HCT116 (cell line): ENCODE results near the gene USP43. TPM values are rescaled to one million over a fixed set of nuclear protein-coding genes. Genes with fewer than 3 reads are reported as not detected.

Experiments used
- ATAC-seq: fragments of 200-7000 bp; cut with Tn5 transposase; 2 replicates; pipeline ENCODE4 v1.9.1; 2020; ENCODE audit warnings: mild to moderate bottlenecking, moderate library complexity
- BruUV-seq: library from RNA; stranded (reverse); fragments of 400-500 nt; replicated peaks from 2 replicates; lab custom pipeline; 2021; lab: Mats Ljungman, UMichigan
- CTCF ChIA-PET: fragments of 300-600 bp; sonication (Branson Sonifier 250); formaldehyde crosslinking; loops from one replicate; lab custom pipeline; 2021; ENCODE audit warnings: antibody characterized with exemption; lab: Charles Lee
- POLR2A ChIA-PET: fragments of 300-600, 350-600 bp; sonication (Branson Sonifier 250); formaldehyde crosslinking; loops from one replicate; lab custom pipeline; 2021; ENCODE audit warnings: antibody characterized with exemption; lab: Charles Lee
- RAD21 ChIA-PET, 2 experiments: fragments of 300-600 bp; sonication (Branson Sonifier 250); formaldehyde crosslinking; loops; one replicate each; lab custom pipeline; 2023; ENCODE audit warnings: low total read pairs in 2 of 2; ENCODE audit not compliant: uncharacterized antibody in 2 of 2, unreplicated experiment in 2 of 2, low non-redundant PET in 1 of 2; lab: Charles Lee
- DNase-seq: peaks from one replicate; pipeline ENCODE4 v3.0.0-alpha.2; 2010; ENCODE audit warnings: low read depth, low spot score
- H2AFZ ChIP-seq: fragments of 200-600 bp; shearing (Covaris generic), sonication (generic); 2 replicates; pipeline ENCODE4 v1.6.1; 2017; ENCODE audit warnings: low read depth, mixed run types, mixed read lengths, antibody characterized with exemption, low read length; ENCODE audit not compliant: poor library complexity, severe bottlenecking
- H3K27ac ChIP-seq: 2 replicates; pipeline ENCODE4 v1.5.1; 2012; ENCODE audit warnings: low read depth, low read length
- H3K27me3 ChIP-seq: fragments of 200-600 bp; sonication (generic); 2 replicates; pipeline ENCODE4 v1.6.1; 2016; ENCODE audit warnings: mixed run types, low read length, mixed read lengths; ENCODE audit not compliant: insufficient read depth
- H3K36me3 ChIP-seq, 2 experiments: fragments of 200-500 bp in 1 of 2; fragments of 200-600 bp in 1 of 2; sonication (Bioruptor generic) in 1 of 2; sonication (generic) in 1 of 2; 2 replicates each; pipeline versions ENCODE4 v1.5.1 to v1.6.1; 2014 to 2016; ENCODE audit warnings: low read length in 2 of 2, inconsistent platforms in 1 of 2, mixed read lengths in 1 of 2, mixed run types in 1 of 2; ENCODE audit not compliant: insufficient read depth in 2 of 2, control insufficient read depth in 1 of 2
- H3K4me1 ChIP-seq, 2 experiments: fragments of 200-600 bp in 1 of 2; sonication (generic) in 1 of 2; 2 replicates each; pipeline versions ENCODE4 v1.5.1 to v1.6.1; 2012 to 2017; ENCODE audit warnings: low read length in 2 of 2, inconsistent platforms in 1 of 2, mild to moderate bottlenecking in 1 of 2, mixed read lengths in 1 of 2, mixed run types in 1 of 2, moderate library complexity in 1 of 2; ENCODE audit not compliant: insufficient read depth in 2 of 2, control insufficient read depth in 1 of 2
- H3K4me2 ChIP-seq: fragments of 200-600 bp; sonication (generic); 2 replicates; pipeline ENCODE4 v1.6.1; 2017; ENCODE audit warnings: mixed run types, low read length, mixed read lengths
- H3K4me3 ChIP-seq, 2 experiments: fragments of 200-600 bp in 1 of 2; sonication (generic) in 1 of 2; replicated peaks in 1 of 2; 2 replicates each; pipeline ENCODE4 v1.5.1; 2011 to 2016; ENCODE audit warnings: low read length in 2 of 2, control low read depth in 1 of 2, low read depth in 1 of 2, mild to moderate bottlenecking in 1 of 2, mixed read lengths in 1 of 2, mixed run types in 1 of 2
- H3K79me2 ChIP-seq: fragments of 200-600 bp; sonication (generic); 2 replicates; pipeline ENCODE4 v1.6.1; 2017; ENCODE audit warnings: mild to moderate bottlenecking, mixed run types, low read length, moderate library complexity, mixed read lengths; ENCODE audit not compliant: insufficient read depth
- H3K9ac ChIP-seq: fragments of 200-600 bp; sonication (generic); 2 replicates; pipeline ENCODE4 v1.6.1; 2016; ENCODE audit warnings: low read length, mixed read lengths
- H3K9me2 ChIP-seq: fragments of 200-600 bp; sonication (generic), shearing (Covaris generic); 2 replicates; pipeline ENCODE4 v1.6.1; 2017; ENCODE audit warnings: mixed run types, mild to moderate bottlenecking, moderate library complexity; ENCODE audit not compliant: insufficient read depth
- H3K9me3 ChIP-seq, 2 experiments: fragments of 200-500 bp in 1 of 2; fragments of 200-600 bp in 1 of 2; sonication (Bioruptor generic) in 1 of 2; sonication (generic) in 1 of 2; 2 replicates each; pipeline ENCODE4 v1.6.1; 2014 to 2017; ENCODE audit warnings: low read length in 2 of 2, mixed read lengths in 2 of 2, inconsistent platforms in 1 of 2, low read depth in 1 of 2, mild to moderate bottlenecking in 1 of 2, mixed run types in 1 of 2, moderate library complexity in 1 of 2; ENCODE audit not compliant: control insufficient read depth in 1 of 2, insufficient read depth in 1 of 2
- H4K20me1 ChIP-seq: fragments of 200-600 bp; sonication (generic), shearing (Covaris generic); 2 replicates; pipeline ENCODE4 v1.6.1; 2017; ENCODE audit warnings: mixed run types, mild to moderate bottlenecking, moderate library complexity; ENCODE audit not compliant: insufficient read depth
- CTCF ChIP-seq, 3 experiments: fragments of 200-600 bp in 1 of 3; sonication (generic) in 1 of 3; IDR thresholded peaks in 2 of 3; conservative IDR thresholded peaks in 1 of 3; 2 replicates each; pipeline ENCODE4 v1.5.1; 2012 to 2017; ENCODE audit warnings: low read depth in 2 of 3, low read length in 2 of 3, antibody characterized with exemption in 1 of 3, borderline replicate concordance in 1 of 3, control low read depth in 1 of 3, mild to moderate bottlenecking in 1 of 3, mixed read lengths in 1 of 3, mixed run types in 1 of 3, moderate library complexity in 1 of 3; ENCODE audit not compliant: insufficient read depth in 1 of 3
- ELF1 ChIP-seq: IDR thresholded peaks from 2 replicates; pipeline ENCODE4 v1.6.1; 2012; ENCODE audit warnings: low read depth, borderline replicate concordance
- EZH2 ChIP-seq: fragments of 200-600 bp; sonication (generic); IDR thresholded peaks from 2 replicates; pipeline ENCODE4 v1.6.1; 2017; ENCODE audit warnings: antibody characterized with exemption, mixed run types
- EZH2phosphoT487 ChIP-seq: fragments of 200-600 bp; IDR thresholded peaks from 2 replicates; pipeline ENCODE4 v1.6.1; 2018; ENCODE audit warnings: antibody characterized with exemption, borderline replicate concordance
- FOSL1 ChIP-seq: IDR thresholded peaks from 2 replicates; pipeline ENCODE4 v1.6.1; 2012; ENCODE audit warnings: low read depth
- JUND ChIP-seq: IDR thresholded peaks from 2 replicates; pipeline ENCODE4 v1.6.1; 2012
- RAD21 ChIP-seq: IDR thresholded peaks from 2 replicates; pipeline ENCODE4 v1.6.1; 2012; ENCODE audit warnings: low read depth, mild to moderate bottlenecking
- SIN3A ChIP-seq: IDR thresholded peaks from 2 replicates; pipeline ENCODE4 v1.6.1; 2012; ENCODE audit warnings: low read depth
- SRF ChIP-seq: IDR thresholded peaks from 2 replicates; pipeline ENCODE4 v1.6.1; 2012; ENCODE audit warnings: low read depth
- TCF7L2 ChIP-seq: IDR thresholded peaks from 2 replicates; pipeline ENCODE4 v1.7.0; 2011; ENCODE audit warnings: borderline replicate concordance, inconsistent platforms; ENCODE audit not compliant: insufficient read depth, insufficient read length; ENCODE audit errors: extremely low read depth
- ZNF274 ChIP-seq: fragments of 200-500 bp; sonication (Bioruptor generic); IDR thresholded peaks from 2 replicates; pipeline ENCODE4 v1.6.1; 2014; ENCODE audit warnings: mild to moderate bottlenecking, low read depth, low read length, inconsistent platforms
- intact Hi-C: fragments of 100-400 bp; cut with micrococcal nuclease; formaldehyde crosslinking; loops from 2 replicates; pipeline ENCODE4 v1.10.0; 2022
- total RNA-seq: library from RNA; stranded (reverse); gene quantifications from one replicate; pipeline ENCODE4 v1.2.1, GENCODE V29; 2021; ENCODE audit not compliant: unreplicated experiment

Gene USP43
- total RNA-seq, 1 experiment from 2014 or later, result 8.0 TPM

- H3K79me2 ChIP-seq, result no peaks in the 10 kb centered on the region
- H2AFZ ChIP-seq, result no peak overlapping the region
- no peaks in the 10 kb centered on the region for H3K9me2 ChIP-seq
- H3K4me2 ChIP-seq, result no peak overlapping the region
- intact Hi-C loops, result no loop called here
- no peak for DNase-seq
- RAD21 ChIA-PET, result no interaction called here
- H4K20me1 ChIP-seq, result no peaks in the 10 kb centered on the region
- no peaks in the 10 kb centered on the region for H3K36me3 ChIP-seq
- H3K9me3 ChIP-seq, result peaks cover 6% of the 10 kb centered on the region in 2 experiments; a peak in 2 of 4 replicates
- H3K9ac ChIP-seq, result no peak overlapping the region
- TF ChIP-seq TCF7L2 (no peak), ZNF274 (no peak), SIN3A (no peak), SRF (no peak), RAD21 (no peak), JUND (no peak), FOSL1 (no peak), EZH2phosphoT487 (no peak)
- TF ChIP-seq, all 23 proteins: peak for 0
- BruUV-seq, result no TSS peak
- POLR2A ChIA-PET, result no interaction called here
- H3K4me3 ChIP-seq, result no peak overlapping the region
- CTCF ChIA-PET, result no interaction called here
- no peak for ATAC-seq
- no peak overlapping the region for H3K27ac ChIP-seq
- H3K27me3 ChIP-seq, result no peaks in the 10 kb centered on the region
- no peaks in the 10 kb centered on the region for H3K4me1 ChIP-seq
These were observed 22.4 kb upstream of the USP43 start for GRCh38 chr17:9622961-9623360.

- POLR2A ChIA-PET, result no interaction called here
- intact Hi-C loops, result no loop called here
- ATAC-seq, result peak; percentile 67
- Histone ChIP-seq H4K20me1 (no peaks in the 10 kb centered on the region), H3K4me3 (no peak overlapping the region), H3K27me3 (no peaks in the 10 kb centered on the region), H3K27ac (no peak overlapping the region), H3K9me2 (no peaks in the 10 kb centered on the region), H3K36me3 (no peaks in the 10 kb centered on the region)
- TF ChIP-seq CTCF (IDR thresholded peaks at IDR 0.05 in 2 of 3, conservative IDR thresholded peaks at IDR 0.05 in 1 of 3; ENCODE audit: borderline replicate concordance in 1 of 3, insufficient read depth in 1 of 3, low read depth in 2 of 3, low read length in 2 of 3) (peak in 2 of 3 experiments; percentile 26 to 28; a peak in 3 of 6 replicates), EZH2 (no peak), ELF1 (no peak), SRF (no peak), ZNF274 (no peak), SIN3A (no peak), RAD21 (peak; percentile 43)
- TF ChIP-seq, all 23 proteins: peak for 2
- Histone ChIP-seq H3K9ac (no peak overlapping the region), H3K79me2 (no peaks in the 10 kb centered on the region), H3K9me3 (peaks cover 0 to 4% of the 10 kb centered on the region in 2 experiments; a peak in 2 of 4 replicates), H2AFZ (no peak overlapping the region), H3K4me1 (no peaks in the 10 kb centered on the region; a peak in 1 of 4 replicates), H3K4me2 (0 out of 2 replicates have a peak overlapping the region, but pooled peaks have one; percentile 25)
- BruUV-seq, result no TSS peak
- CTCF ChIA-PET, result interaction anchor here (0.6 to 1.3 kb wide), 3 partner anchors 74 to 354 kb away, joined by 3 to 7 read pairs (median 3); no protein-coding TSS in a partner anchor
- DNase-seq, result peak; percentile 8
- RAD21 ChIA-PET, result interaction anchor here in 1 of 2 experiments (0.6 kb wide), 1 partner anchor 140 kb away, joined by 3 read pairs; no protein-coding TSS in a partner anchor
These were observed 16.8 kb upstream of the USP43 start for GRCh38 chr17:9628509-9628908.
